IMR-90 (cell line): ENCODE results near the gene PAQR4. TPM values are rescaled to one million over a fixed set of nuclear protein-coding genes. Genes with fewer than 3 reads are reported as not detected.
A peak's percentile ranks its signal among the peaks of the same experiment; 100 is the strongest.

Experiments
- ATAC-seq: fragments of 200-7000 bp; cut with Tn5 transposase; 2 replicates; pipeline ENCODE4 v1.9.1; 2020; ENCODE audit warnings: low read depth, mild to moderate bottlenecking, moderate library complexity
- BruUV-seq: library from RNA; stranded (reverse); fragments of 400-500 nt; replicated peaks from 2 replicates; lab custom pipeline; 2021; lab: Mats Ljungman, UMichigan
- CTCF ChIA-PET: fragments of 300-600 bp; formaldehyde crosslinking; extraction: SDS; loops from one replicate; lab custom pipeline; 2021; ENCODE audit warnings: antibody characterized with exemption; lab: Yijun Ruan, JAX
- POLR2A ChIA-PET: fragments of 300-600 bp; sonication (Branson Sonifier 250); formaldehyde crosslinking; loops from one replicate; lab custom pipeline; 2022; ENCODE audit warnings: antibody characterized with exemption; ENCODE audit not compliant: unreplicated experiment; lab: Charles Lee
- DNase-seq: peaks from one replicate; pipeline ENCODE4 v3.0.0; 2013
- H2AFZ ChIP-seq: replicated peaks from 2 replicates; pipeline ENCODE3; 2013; ENCODE audit warnings: low read length, mild to moderate bottlenecking; ENCODE audit not compliant: poor library complexity
- H2AK5ac ChIP-seq: 2 replicates; pipeline ENCODE4 v1.6.1; 2013; ENCODE audit warnings: low read depth, low read length, inconsistent platforms
- H2AK9ac ChIP-seq: replicated peaks from 2 replicates; pipeline ENCODE3; 2013; ENCODE audit warnings: mild to moderate bottlenecking, low read depth, low read length, moderate library complexity; ENCODE audit not compliant: poor library complexity
- H2BK120ac ChIP-seq: 2 replicates; pipeline ENCODE4 v1.6.1; 2013; ENCODE audit warnings: low read depth, low read length, inconsistent platforms
- H2BK15ac ChIP-seq: 3 replicates; pipeline ENCODE4 v1.6.1; 2013; ENCODE audit warnings: low read depth, low read length, inconsistent platforms
- H2BK20ac ChIP-seq: 2 replicates; pipeline ENCODE4 v1.6.1; 2013; ENCODE audit warnings: low read depth, mild to moderate bottlenecking, inconsistent platforms, low read length, moderate library complexity
- H2BK5ac ChIP-seq: 2 replicates; pipeline ENCODE4 v1.6.1; 2013; ENCODE audit warnings: mild to moderate bottlenecking, low read depth, low read length, inconsistent platforms; ENCODE audit not compliant: poor library complexity, severe bottlenecking
- H3K14ac ChIP-seq: replicated peaks from 2 replicates; pipeline ENCODE4 v1.6.1; 2013; ENCODE audit warnings: low read depth, low read length, inconsistent platforms
- H3K18ac ChIP-seq: 2 replicates; pipeline ENCODE4 v1.6.1; 2013; ENCODE audit warnings: low read depth, low read length, control low read depth
- H3K23ac ChIP-seq: 2 replicates; pipeline ENCODE4 v1.6.1; 2013; ENCODE audit warnings: low read depth, low read length, inconsistent platforms
- H3K27ac ChIP-seq: 2 replicates; pipeline ENCODE4 v1.5.1; 2013; ENCODE audit warnings: mild to moderate bottlenecking, control low read depth, low read length; ENCODE audit not compliant: insufficient read depth
- H3K27me3 ChIP-seq: 2 replicates; pipeline ENCODE4 v1.6.1; 2013; ENCODE audit warnings: low read length; ENCODE audit not compliant: control insufficient read depth, insufficient read depth
- H3K36me3 ChIP-seq: 2 replicates; pipeline ENCODE4 v1.6.1; 2013; ENCODE audit warnings: low read length, mixed read lengths; ENCODE audit not compliant: control insufficient read depth, insufficient read depth
- H3K4ac ChIP-seq: 2 replicates; pipeline ENCODE4 v1.6.1; 2013; ENCODE audit warnings: low read depth, low read length, inconsistent platforms
- H3K4me1 ChIP-seq: 2 replicates; pipeline ENCODE4 v1.6.1; 2013; ENCODE audit warnings: low read length, mixed read lengths; ENCODE audit not compliant: control insufficient read depth, insufficient read depth
- H3K4me2 ChIP-seq: 2 replicates; pipeline ENCODE4 v1.6.1; 2013; ENCODE audit warnings: low read depth, mild to moderate bottlenecking, control low read depth, low read length, moderate library complexity
- H3K4me3 ChIP-seq: 2 replicates; pipeline ENCODE4 v1.5.1; 2013; ENCODE audit warnings: low read depth, mild to moderate bottlenecking, control low read depth, low read length, moderate library complexity; ENCODE audit not compliant: insufficient read depth
- H3K56ac ChIP-seq: 2 replicates; pipeline ENCODE4 v1.6.1; 2013; ENCODE audit warnings: low read length, inconsistent platforms; ENCODE audit not compliant: insufficient read depth; ENCODE audit errors: extremely low read depth
- H3K79me1 ChIP-seq, 2 experiments: 2 replicates each; pipeline ENCODE4 v1.6.1; 2013; ENCODE audit warnings: low read length in 2 of 2, inconsistent platforms in 1 of 2, low read depth in 1 of 2
- H3K9ac ChIP-seq: 2 replicates; pipeline ENCODE4 v1.6.1; 2013; ENCODE audit warnings: low read depth, low read length, control low read depth
- H3K9me1 ChIP-seq: 2 replicates; pipeline ENCODE4 v1.6.1; 2013; ENCODE audit warnings: low read length, inconsistent platforms; ENCODE audit not compliant: insufficient read depth
- H3K9me3 ChIP-seq: 2 replicates; pipeline ENCODE4 v1.6.1; 2013; ENCODE audit warnings: low read length; ENCODE audit not compliant: control insufficient read depth, insufficient read depth
- H4K20me1 ChIP-seq: 2 replicates; pipeline ENCODE4 v1.6.1; 2013; ENCODE audit warnings: low read length, inconsistent platforms; ENCODE audit not compliant: insufficient read depth
- H4K5ac ChIP-seq: 2 replicates; pipeline ENCODE4 v1.6.1; 2013; ENCODE audit warnings: mild to moderate bottlenecking, low read depth, low read length, control low read depth
- H4K8ac ChIP-seq, 2 experiments: 2 replicates each; pipeline ENCODE4 v1.6.1; 2013; ENCODE audit warnings: low read depth in 2 of 2, low read length in 2 of 2, control low read depth in 1 of 2, inconsistent platforms in 1 of 2
- H4K91ac ChIP-seq: 2 replicates; pipeline ENCODE4 v1.6.1; 2013; ENCODE audit warnings: low read depth, low read length, inconsistent platforms; ENCODE audit not compliant: insufficient read depth
- CEBPB ChIP-seq: IDR thresholded peaks from 2 replicates; pipeline ENCODE4 v1.6.1; 2012; ENCODE audit warnings: low read depth, low read length, improper control_type of control experiment
- FOS ChIP-seq: fragments of 150-350 bp; IDR thresholded peaks from 2 replicates; pipeline ENCODE4 v1.6.1; 2016; ENCODE audit warnings: low read depth, low read length
- RFX5 ChIP-seq: IDR thresholded peaks from 2 replicates; pipeline ENCODE4 v1.8.0; 2012; ENCODE audit warnings: low read depth, mild to moderate bottlenecking, low read length, moderate library complexity
- WGBS, 2 experiments: methylation state at CpG; one replicate each; pipeline versions ENCODE4 v1.1.5 to v1.1.7; 2013; ENCODE audit warnings: missing lambda C conversion rate in 2 of 2; ENCODE audit not compliant: insufficient read length in 1 of 2; ENCODE audit errors: extremely low coverage in 2 of 2; 5-methylcytosine and 5-hydroxymethylcytosine counted together
- dilution Hi-C: fragments of 300-500 bp; cut with HindIII; formaldehyde crosslinking; loops from one replicate; pipeline ENCODE4 v1.14.3; 2018; ENCODE audit warnings: low sequenced_read_pairs; ENCODE audit not compliant: unreplicated experiment
- in situ Hi-C: fragments of 300-500 bp; cut with MboI; formaldehyde crosslinking; loops from 3 replicates; pipeline ENCODE4 v1.14.3; 2019; ENCODE audit warnings: low sequenced_read_pairs, inconsistent platforms, mixed read lengths
- intact Hi-C: fragments of 100-400 bp; cut with micrococcal nuclease; formaldehyde crosslinking; loops from 2 replicates; pipeline ENCODE4 v1.10.0; 2022
- polyA plus RNA-seq, 3 experiments: library from polyadenylated mRNA; depleted of rRNA; stranded (reverse); fragments of >200 nt; gene quantifications; 2 replicates each; pipeline ENCODE4 v1.2.3, GENCODE V29; 2012; ENCODE audit warnings: low replicate concordance in 1 of 3
- total RNA-seq: library from RNA; depleted of rRNA; stranded (reverse); fragments of >200 nt; gene quantifications from 2 replicates; pipeline ENCODE4 v1.2.3, GENCODE V29; 2012
- TF ChIP-seq, protein P1 (sequence below): fragments of 150-350 bp; IDR thresholded peaks from 2 replicates; pipeline ENCODE4 v1.6.1; 2017; ENCODE audit warnings: mild to moderate bottlenecking, antibody characterized with exemption, low read length, low read depth

Gene PAQR4
- total and polyA plus RNA-seq, 2 of the 4 experiments (the other 2 are of a cell fraction) = 2.2 to 10.0 TPM

GRCh38 chr16:3009568-3010390 lies 40.6 kb downstream of the PAQR4 start:
- WGBS, 2 experiments = 30% methylated on average over 5 of the region's 21 CpGs; no CpG with 5 or more reads in 1 of the 2 experiments
- TF ChIP-seq FOS = peak; percentile 6; the same call in 1 of the 2 replicates
- TF ChIP-seq RFX5 = no peak
- TF ChIP-seq, protein P1, sequence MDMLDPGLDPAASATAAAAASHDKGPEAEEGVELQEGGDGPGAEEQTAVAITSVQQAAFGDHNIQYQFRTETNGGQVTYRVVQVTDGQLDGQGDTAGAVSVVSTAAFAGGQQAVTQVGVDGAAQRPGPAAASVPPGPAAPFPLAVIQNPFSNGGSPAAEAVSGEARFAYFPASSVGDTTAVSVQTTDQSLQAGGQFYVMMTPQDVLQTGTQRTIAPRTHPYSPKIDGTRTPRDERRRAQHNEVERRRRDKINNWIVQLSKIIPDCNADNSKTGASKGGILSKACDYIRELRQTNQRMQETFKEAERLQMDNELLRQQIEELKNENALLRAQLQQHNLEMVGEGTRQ = no peak
- TF ChIP-seq CEBPB = no peak
- Histone ChIP-seq H4K8ac (no peak overlapping the region), H3K23ac (no peak overlapping the region), H3K14ac (no peak overlapping the region), H3K27me3 (peaks cover 51% of the 10 kb centered on the region), H2AFZ (peak overlapping the region; percentile 70), H4K91ac (no peak overlapping the region), H3K36me3 (no peaks in the 10 kb centered on the region), H3K9me1 (no peaks in the 10 kb centered on the region), H2BK15ac (no peak overlapping the region), H3K4me2 (peak overlapping the region; percentile 15; the same call in 1 of the 2 replicates), H4K20me1 (peaks cover 4% of the 10 kb centered on the region; the same call in 1 of the 2 replicates), H3K56ac (no peak overlapping the region), H2BK120ac (no peak overlapping the region), H4K5ac (no peak overlapping the region), H3K27ac (no peak overlapping the region), H2AK5ac (no peak overlapping the region), H3K79me1 (no peaks in the 10 kb centered on the region), H2AK9ac (no peak overlapping the region), H3K4me3 (no peak overlapping the region), H2BK5ac (no peak overlapping the region), H2BK20ac (no peak overlapping the region), H3K4ac (no peak overlapping the region), H3K4me1 (peaks cover 3% of the 10 kb centered on the region; the same call in 1 of the 2 replicates), H3K9ac (no peak overlapping the region), H3K9me3 (no peaks in the 10 kb centered on the region), H3K18ac (no peak overlapping the region)
- intact Hi-C loops (no loop called here), dilution Hi-C loops (no loop called here), in situ Hi-C loops (no loop called here)
- no TSS peak for BruUV-seq
- ATAC-seq (peak; percentile 71), DNase-seq (peak; percentile 9)
- ChIA-PET POLR2A (interaction anchor here (0.5 to 1.0 kb wide), 2 partner anchors 10 to 126 kb away, joined by 4 to 5 read pairs; partner anchors contain the start of gene TNFRSF12A), CTCF (no interaction called here)
